GM21515 (cell line): Measurements from ENCODE around the gene EPHB3.
"Not testable (repeated sequence)": the region's sequence is repeated elsewhere in the genome, so short reads cannot be mapped to it uniquely, and the experiment has no call there.

Source experiments
- ATAC-seq: cut with Tn5 transposase; IDR thresholded peaks from one replicate; pipeline ENCODE4 v1.9.1; 2021; ENCODE audit not compliant: unreplicated experiment

Gene EPHB3

GRCh38 chr3:184619787-184620430 lies 58.3 kb downstream of the EPHB3 start:
- no peak for ATAC-seq

GRCh38 chr3:184620475-184621119 lies 59.0 kb downstream of the EPHB3 start:
- no peak for ATAC-seq

- not testable (repeated sequence) for ATAC-seq
Observed at GRCh38 chr3:184622156-184622555, 60.6 kb downstream of the EPHB3 start.

GRCh38 chr3:184626923-184627322 lies 65.3 kb downstream of the EPHB3 start:
- ATAC-seq, result no peak

GRCh38 chr3:184629555-184630160 lies 68.1 kb downstream of the EPHB3 start:
- ATAC-seq, result no peak

- ATAC-seq, result no peak
Observed at GRCh38 chr3:184630861-184631471, 69.4 kb downstream of the EPHB3 start.

- no peak for ATAC-seq
Observed at GRCh38 chr3:184631472-184631861, 69.9 kb downstream of the EPHB3 start.
